A549 (cell line): Measurements from ENCODE around the gene HTRA3. TPM values are rescaled to one million over a fixed set of nuclear protein-coding genes. Genes with fewer than 3 reads are reported as not detected.

ENCODE experiments used
- ATAC-seq, 2 experiments: fragments of 200-7000 bp in 1 of 2; fragments of >200 bp in 1 of 2; cut with Nextera tagmentation in 1 of 2; cut with Tn5 transposase in 1 of 2; 3 replicates each; pipeline versions ENCODE4 v1.8.0 to v1.9.1; 2018 to 2020; ENCODE audit warnings: mild to moderate bottlenecking in 1 of 2, moderate library complexity in 1 of 2
- CTCF ChIA-PET: fragments of 300-600 bp; sonication (Branson Sonifier 250); formaldehyde crosslinking; extraction: SDS; loops from one replicate; lab custom pipeline; 2021; ENCODE audit warnings: antibody characterized with exemption, inconsistent platforms; lab: Yijun Ruan, JAX
- POLR2A ChIA-PET: fragments of 350-600 bp; formaldehyde crosslinking; extraction: SDS; loops from one replicate; lab custom pipeline; 2021; ENCODE audit warnings: antibody characterized with exemption, inconsistent platforms; lab: Yijun Ruan, JAX
- DNase-seq, 2 experiments: peaks; one replicate each; pipeline versions ENCODE4 v3.0.0 to v3.0.0-alpha.2; 2011 to 2016; ENCODE audit warnings: low read depth in 1 of 2, low spot score in 1 of 2
- FAIRE-seq: peaks from 2 replicates; lab custom pipeline; 2011; peaks lifted over from hg19 to GRCh38; lab: Jason Lieb, UNC
- H3K27ac ChIP-seq, 2 experiments: fragments of >200 bp; sonication (Bioruptor Twin); formaldehyde crosslinking; 3 replicates each; pipeline ENCODE4 v1.5.1; 2016 to 2017
- H3K4me1 ChIP-seq: fragments of >200 bp; sonication (Bioruptor Twin); formaldehyde crosslinking; 3 replicates; pipeline ENCODE4 v1.6.1; 2016
- H3K4me2 ChIP-seq: fragments of >200 bp; sonication (Bioruptor Twin); formaldehyde crosslinking; 3 replicates; pipeline ENCODE4 v1.6.1; 2016
- H3K4me3 ChIP-seq: fragments of >200 bp; sonication (Bioruptor Twin); formaldehyde crosslinking; 3 replicates; pipeline ENCODE4 v1.5.1; 2016
- H3K9me3 ChIP-seq: fragments of >200 bp; sonication (Bioruptor Twin); formaldehyde crosslinking; 3 replicates; pipeline ENCODE4 v1.6.1; 2016
- CBX8 ChIP-seq: fragments of 200-600 bp; sonication (generic); IDR thresholded peaks from 2 replicates; pipeline ENCODE4 v1.6.1; 2016
- CEBPB ChIP-seq, 2 experiments: fragments of >200 bp in 1 of 2; sonication (Bioruptor Twin) in 1 of 2; formaldehyde crosslinking in 1 of 2; IDR thresholded peaks; 2 replicates each; pipeline ENCODE4 v1.6.1; 2012 to 2016
- CHD2 ChIP-seq: fragments of 150-350 bp; IDR thresholded peaks from 2 replicates; pipeline ENCODE4 v1.6.1; 2014; ENCODE audit warnings: low read length; ENCODE audit not compliant: partially characterized antibody
- CHD4 ChIP-seq: fragments of 200-600 bp; sonication (generic); IDR thresholded peaks from 2 replicates; pipeline ENCODE4 v1.6.1; 2016; ENCODE audit warnings: antibody characterized with exemption, mild to moderate bottlenecking, borderline replicate concordance
- ESRRA ChIP-seq: fragments of 150-350 bp; IDR thresholded peaks from 2 replicates; pipeline ENCODE4 v1.6.1; 2014; ENCODE audit warnings: mild to moderate bottlenecking, low read length, borderline replicate concordance
- FOSB ChIP-seq: fragments of 250-450 bp; sonication (Bioruptor Pico); IDR thresholded peaks from 2 replicates; pipeline ENCODE4 v1.5.0; 2020; ENCODE audit warnings: mild to moderate bottlenecking, moderate library complexity
- FOSL2 ChIP-seq, 2 experiments: fragments of 450-650 bp in 1 of 2; fragments of >200 bp in 1 of 2; sonication (Bioruptor Twin) in 1 of 2; formaldehyde crosslinking; IDR thresholded peaks; 2 replicates each; pipeline versions ENCODE4 v1.5.0 to v1.6.1; 2016 to 2020; ENCODE audit warnings: mild to moderate bottlenecking in 1 of 2, moderate library complexity in 1 of 2
- FOXS1 ChIP-seq: fragments of 250-450 bp; sonication (Bioruptor Pico); IDR thresholded peaks from 2 replicates; pipeline ENCODE4 v1.5.0; 2020; ENCODE audit warnings: mild to moderate bottlenecking, moderate library complexity
- HEYL ChIP-seq: fragments of 250-450 bp; sonication (Bioruptor Pico); IDR thresholded peaks from 2 replicates; pipeline ENCODE4 v1.8.0; 2021; ENCODE audit warnings: mild to moderate bottlenecking, moderate library complexity
- KDM1A ChIP-seq: fragments of 200-600 bp; sonication (generic); IDR thresholded peaks from 2 replicates; pipeline ENCODE4 v1.6.1; 2016; ENCODE audit warnings: low read depth, mild to moderate bottlenecking
- MAFK ChIP-seq: fragments of 450-650 bp; IDR thresholded peaks from 2 replicates; pipeline ENCODE4 v1.6.1; 2014; ENCODE audit not compliant: partially characterized antibody
- MYC ChIP-seq: IDR thresholded peaks from 2 replicates; pipeline ENCODE4 v1.6.1; 2012; ENCODE audit warnings: mild to moderate bottlenecking, inconsistent platforms, low read length, improper control_type of control experiment, borderline replicate concordance
- NFE2L2 ChIP-seq: fragments of 150-350 bp; conservative IDR thresholded peaks from 2 replicates; pipeline ENCODE4 v1.6.1; 2014; ENCODE audit warnings: low read length
- NPAS2 ChIP-seq: fragments of 250-450 bp; sonication (Bioruptor Pico); IDR thresholded peaks from 2 replicates; pipeline ENCODE4 v1.8.0; 2022; ENCODE audit warnings: mild to moderate bottlenecking, moderate library complexity, borderline replicate concordance
- POLR2A ChIP-seq: IDR thresholded peaks from 2 replicates; pipeline ENCODE4 v1.6.1; 2012; ENCODE audit warnings: mild to moderate bottlenecking, low read length
- POLR2AphosphoS2 ChIP-seq: conservative IDR thresholded peaks from 2 replicates; pipeline ENCODE4 v1.6.1; 2012; ENCODE audit warnings: low read length, improper control_type of control experiment, inconsistent platforms
- SMC3 ChIP-seq: fragments of >200 bp; sonication (Bioruptor Twin); formaldehyde crosslinking; IDR thresholded peaks from 3 replicates; pipeline ENCODE4 v1.6.1; 2018; ENCODE audit warnings: inconsistent platforms
- TFCP2L1 ChIP-seq: fragments of 250-450 bp; sonication (Bioruptor Pico); IDR thresholded peaks from 2 replicates; pipeline ENCODE4 v1.5.0; 2021; ENCODE audit warnings: mild to moderate bottlenecking
- TP53 ChIP-seq: fragments of 250-450 bp; sonication (Bioruptor Pico); IDR thresholded peaks from 2 replicates; pipeline ENCODE4 v1.5.0; 2021; ENCODE audit warnings: mild to moderate bottlenecking, moderate library complexity
- ZFP36 ChIP-seq: fragments of 450-650 bp; IDR thresholded peaks from 2 replicates; pipeline ENCODE4 v1.6.1; 2014; ENCODE audit warnings: borderline replicate concordance; ENCODE audit not compliant: partially characterized antibody
- ZSCAN20 ChIP-seq: fragments of 250-450 bp; sonication (Bioruptor Pico); IDR thresholded peaks from 2 replicates; pipeline ENCODE4 v1.8.0; 2022; ENCODE audit warnings: mild to moderate bottlenecking, moderate library complexity
- WGBS: methylation state at CpG from one replicate; pipeline ENCODE4 v1.1.6; 2017; ENCODE audit errors: missing lambda C conversion rate; 5-methylcytosine and 5-hydroxymethylcytosine counted together
- polyA plus RNA-seq, 4 experiments: library from polyadenylated mRNA; depleted of rRNA in 3 of 4; stranded (reverse); fragments of >200 nt; fragmentation: RNase III in 1 of 4; extraction: RNeasy Plus Mini Kit Qiagen cat#74134 plus additional on column Dnase treatment in 1 of 4; gene quantifications; 2 replicates in 3 of 4; 3 replicates in 1 of 4; pipeline ENCODE4 v1.2.3, GENCODE V29; 2011 to 2017
- TF ChIP-seq, protein P1 (sequence below): fragments of >200 bp; sonication (Bioruptor Twin); formaldehyde crosslinking; IDR thresholded peaks from 3 replicates; pipeline ENCODE4 v1.6.1; 2016
- TF ChIP-seq, protein P2 (sequence below): fragments of 450-650 bp; IDR thresholded peaks from 2 replicates; pipeline ENCODE4 v1.6.1; 2014; ENCODE audit warnings: antibody characterized with exemption
- TF ChIP-seq, protein P3 (sequence below): IDR thresholded peaks from 2 replicates; pipeline ENCODE4 v1.6.1; 2012

The HTRA3 gene
- polyA plus RNA-seq, 2 of the 4 experiments (the other 2 are of a cell fraction) = 4.6 to 7.4 TPM

DNA sequence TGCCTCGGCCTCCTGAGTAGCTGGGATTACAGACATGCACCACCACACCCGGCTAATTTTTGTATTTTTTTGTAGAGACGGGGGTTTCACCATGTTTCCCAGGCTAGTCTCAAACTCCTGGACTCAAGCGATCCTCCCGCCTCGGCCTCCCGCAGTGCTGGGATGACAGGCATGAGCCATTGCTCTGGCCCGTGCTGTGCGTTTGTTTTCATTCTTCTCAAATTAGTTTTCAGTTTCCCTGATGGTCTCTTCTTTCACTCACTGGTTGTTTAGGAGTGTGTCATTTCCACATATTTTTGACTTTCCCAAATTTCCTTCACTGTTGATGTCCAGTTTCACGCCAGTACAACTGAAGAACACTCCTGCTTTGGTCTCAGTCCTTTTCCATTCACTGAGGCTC lies 38.7 kb upstream of the HTRA3 start:
- FAIRE-seq = no peak
- no peak overlapping the region for H3K4me3 ChIP-seq
- TF ChIP-seq FOXS1 (no peak), CEBPB (IDR thresholded peaks at IDR 0.05) (no peak), POLR2AphosphoS2 (no peak), CHD4 (no peak)
- peaks cover 27% of the 10 kb centered on the region for H3K4me1 ChIP-seq
- POLR2A ChIA-PET = no interaction called here
- H3K9me3 ChIP-seq = no peaks in the 10 kb centered on the region
- no peak overlapping the region; a peak in 1 of 6 replicates for H3K27ac ChIP-seq
- no peak for DNase-seq
- no peak overlapping the region for H3K4me2 ChIP-seq
- CTCF ChIA-PET = interaction anchor here (0.6 to 2.3 kb wide), 5 partner anchors 11 to 172 kb away, joined by 3 to 9 read pairs (median 4); no protein-coding TSS in a partner anchor
- 95% methylated on average over 10 of the region's 10 CpGs for WGBS
- ATAC-seq = no peak

DNA sequence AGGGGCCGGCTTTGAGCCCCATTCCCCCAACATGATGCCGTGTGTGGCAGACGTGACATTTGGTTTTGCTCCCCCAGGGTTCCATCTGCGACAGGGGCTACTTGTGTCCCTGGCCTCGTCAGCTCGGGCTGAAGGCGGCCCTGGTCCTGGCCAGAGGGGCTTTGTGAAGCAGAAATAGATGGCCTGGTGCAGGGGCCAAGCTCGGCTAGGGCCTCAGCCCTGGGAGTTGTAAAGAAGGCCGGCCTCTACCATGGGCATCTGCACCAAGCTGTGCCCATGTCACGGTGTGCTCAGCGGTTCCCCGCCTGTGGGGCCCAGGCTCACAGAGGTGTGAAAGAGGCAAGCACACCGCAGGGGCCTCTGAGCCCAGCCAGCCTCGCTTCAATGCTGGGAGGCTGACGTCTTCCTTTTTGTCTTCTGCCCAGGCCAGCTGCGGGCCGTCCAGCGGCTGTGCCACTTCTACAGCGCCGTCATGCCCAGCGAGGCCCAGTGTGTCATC lies 38.0 kb upstream of the HTRA3 start:
- DNase-seq = no peak
- no peak overlapping the region; a peak in 1 of 6 replicates for H3K27ac ChIP-seq
- no peak for FAIRE-seq
- H3K9me3 ChIP-seq = no peaks in the 10 kb centered on the region
- ATAC-seq = no peak
- no peak overlapping the region for H3K4me2 ChIP-seq
- ChIA-PET POLR2A (no interaction called here), CTCF (interaction anchor here (0.8 to 2.3 kb wide), 4 partner anchors 10 to 171 kb away, joined by 3 to 9 read pairs (median 5); no protein-coding TSS in a partner anchor)
- H3K4me3 ChIP-seq = no peak overlapping the region
- H3K4me1 ChIP-seq = peaks cover 20% of the 10 kb centered on the region
- 76% methylated on average over 4 of the region's 21 CpGs for WGBS
- TF ChIP-seq FOSL2 (IDR thresholded peaks at IDR 0.05) (no peak), FOSL2 (CRISPR knock-in tag; IDR thresholded peaks at IDR 0.05) (no peak), NFE2L2 (no peak), HEYL (no peak), CBX8 (no peak), SMC3 (no peak), ZSCAN20 (CRISPR knock-in tag) (no peak), NPAS2 (CRISPR knock-in tag) (no peak), ZFP36 (no peak), CHD2 (no peak), ESRRA (no peak), MAFK (no peak), TP53 (CRISPR knock-in tag) (no peak), FOSB (CRISPR knock-in tag) (no peak), TFCP2L1 (CRISPR knock-in tag) (no peak), POLR2A (no peak)
- TF ChIP-seq, all 56 proteins: peak for 0

DNA sequence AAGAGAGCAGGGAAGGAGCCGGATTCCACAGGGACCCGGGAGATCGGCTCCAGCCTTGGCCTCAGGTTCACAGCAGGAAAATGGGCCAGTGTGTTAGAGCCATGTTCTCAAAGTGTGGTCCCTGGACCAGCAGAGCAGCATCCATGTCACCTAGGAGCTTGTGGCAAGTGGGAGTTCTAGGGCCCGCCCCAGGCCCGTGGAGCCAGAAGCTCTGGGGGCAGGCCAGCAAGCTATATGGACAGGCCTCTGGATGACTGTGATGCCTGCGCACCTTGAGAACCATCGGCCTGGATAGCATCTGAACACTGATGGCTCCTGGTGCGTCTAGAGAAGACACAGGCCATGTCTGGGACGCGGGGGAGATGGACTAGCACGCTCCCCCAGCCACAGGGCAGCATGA lies 36.8 kb upstream of the HTRA3 start:
- Histone ChIP-seq H3K9me3 (no peaks in the 10 kb centered on the region), H3K4me1 (peaks cover 19% of the 10 kb centered on the region), H3K4me2 (no peak overlapping the region), H3K4me3 (no peak overlapping the region), H3K27ac (no peak overlapping the region)
- ChIA-PET CTCF (interaction anchor here (2.0 kb wide), 1 partner anchor 9 kb away, joined by 9 read pairs; no protein-coding TSS in a partner anchor), POLR2A (no interaction called here)
- DNase-seq = no peak
- WGBS = 100% methylated on average over 5 of the region's 11 CpGs
- TF ChIP-seq TFCP2L1 (CRISPR knock-in tag) = no peak
- TF ChIP-seq, all 56 proteins: peak for 0
- ATAC-seq = no peak
- no peak for FAIRE-seq

DNA sequence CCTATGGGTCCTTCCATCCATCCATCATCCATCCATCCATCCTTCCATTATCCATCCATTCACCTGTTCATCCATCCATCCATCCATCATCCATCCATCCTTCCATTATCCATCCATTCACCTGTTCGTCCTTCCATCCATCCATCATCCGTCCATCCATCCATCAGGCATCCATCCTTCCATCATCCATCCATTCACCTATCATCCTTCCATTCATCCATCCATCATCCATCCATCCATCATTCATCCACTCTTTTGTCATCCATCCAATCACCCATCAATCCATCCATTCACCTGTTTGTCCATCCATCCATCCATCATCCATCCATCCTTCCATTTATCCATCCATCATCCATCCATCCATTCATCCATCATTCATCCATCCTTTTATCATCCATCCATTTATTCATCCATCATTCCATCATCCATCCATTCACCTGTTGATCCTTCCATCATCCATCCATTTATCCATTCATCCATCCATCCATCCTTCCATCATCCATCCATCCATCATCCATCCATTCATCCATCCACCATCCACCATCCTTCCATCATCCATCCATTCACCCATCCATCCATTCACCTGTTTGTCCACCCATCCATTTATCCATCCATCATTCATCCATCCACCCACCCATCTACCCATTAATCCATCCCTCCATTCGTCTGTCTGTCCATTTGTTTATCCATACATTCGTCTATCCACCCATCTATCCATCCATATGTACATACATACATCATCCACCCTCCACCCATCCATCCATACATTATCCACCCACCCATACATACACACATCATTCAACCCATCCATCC lies 35.7 kb upstream of the HTRA3 start:
- no peaks in the 10 kb centered on the region for H3K9me3 ChIP-seq
- H3K4me3 ChIP-seq = no peak overlapping the region
- no peak overlapping the region for H3K4me2 ChIP-seq
- no peak overlapping the region for H3K27ac ChIP-seq
- ATAC-seq (no peak), FAIRE-seq (no peak), DNase-seq (no peak)
- WGBS = 87% methylated on average over 4 of the region's 4 CpGs
- H3K4me1 ChIP-seq = peaks cover 18% of the 10 kb centered on the region
- CTCF ChIA-PET = no interaction called here
- TF ChIP-seq, protein P1, sequence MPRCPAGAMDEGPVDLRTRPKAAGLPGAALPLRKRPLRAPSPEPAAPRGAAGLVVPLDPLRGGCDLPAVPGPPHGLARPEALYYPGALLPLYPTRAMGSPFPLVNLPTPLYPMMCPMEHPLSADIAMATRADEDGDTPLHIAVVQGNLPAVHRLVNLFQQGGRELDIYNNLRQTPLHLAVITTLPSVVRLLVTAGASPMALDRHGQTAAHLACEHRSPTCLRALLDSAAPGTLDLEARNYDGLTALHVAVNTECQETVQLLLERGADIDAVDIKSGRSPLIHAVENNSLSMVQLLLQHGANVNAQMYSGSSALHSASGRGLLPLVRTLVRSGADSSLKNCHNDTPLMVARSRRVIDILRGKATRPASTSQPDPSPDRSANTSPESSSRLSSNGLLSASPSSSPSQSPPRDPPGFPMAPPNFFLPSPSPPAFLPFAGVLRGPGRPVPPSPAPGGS = no peak
- no peak for TF ChIP-seq SMC3
- TF ChIP-seq POLR2A = no peak
- TF ChIP-seq, protein P2, sequence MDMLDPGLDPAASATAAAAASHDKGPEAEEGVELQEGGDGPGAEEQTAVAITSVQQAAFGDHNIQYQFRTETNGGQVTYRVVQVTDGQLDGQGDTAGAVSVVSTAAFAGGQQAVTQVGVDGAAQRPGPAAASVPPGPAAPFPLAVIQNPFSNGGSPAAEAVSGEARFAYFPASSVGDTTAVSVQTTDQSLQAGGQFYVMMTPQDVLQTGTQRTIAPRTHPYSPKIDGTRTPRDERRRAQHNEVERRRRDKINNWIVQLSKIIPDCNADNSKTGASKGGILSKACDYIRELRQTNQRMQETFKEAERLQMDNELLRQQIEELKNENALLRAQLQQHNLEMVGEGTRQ = no peak
- no peak for TF ChIP-seq KDM1A
- TF ChIP-seq MYC = no peak
- TF ChIP-seq, protein P3, sequence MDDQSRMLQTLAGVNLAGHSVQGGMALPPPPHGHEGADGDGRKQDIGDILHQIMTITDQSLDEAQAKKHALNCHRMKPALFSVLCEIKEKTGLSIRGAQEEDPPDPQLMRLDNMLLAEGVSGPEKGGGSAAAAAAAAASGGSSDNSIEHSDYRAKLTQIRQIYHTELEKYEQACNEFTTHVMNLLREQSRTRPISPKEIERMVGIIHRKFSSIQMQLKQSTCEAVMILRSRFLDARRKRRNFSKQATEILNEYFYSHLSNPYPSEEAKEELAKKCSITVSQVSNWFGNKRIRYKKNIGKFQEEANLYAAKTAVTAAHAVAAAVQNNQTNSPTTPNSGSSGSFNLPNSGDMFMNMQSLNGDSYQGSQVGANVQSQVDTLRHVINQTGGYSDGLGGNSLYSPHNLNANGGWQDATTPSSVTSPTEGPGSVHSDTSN = no peak
- POLR2A ChIA-PET = no interaction called here
